ENCODE data around the gene BNC2.
A peak's percentile ranks its signal among the peaks of the same experiment; 100 is the strongest.

Gene BNC2

GRCh38 chr9:16396389-16396788 lies 474.1 kb downstream of the BNC2 start:
- no peak for DNase-seq

GRCh38 chr9:16391369-16391768 lies 479.1 kb downstream of the BNC2 start:
- DNase-seq = no peak

- no peak for DNase-seq
Observed at GRCh38 chr9:16387382-16387781, 483.1 kb downstream of the BNC2 start.

- DNase-seq = no peak
Observed at GRCh38 chr9:16386827-16387077, 483.7 kb downstream of the BNC2 start.

- no peak for DNase-seq
Observed at GRCh38 chr9:16386007-16386826, 484.3 kb downstream of the BNC2 start.

- no peak for DNase-seq
Observed at GRCh38 chr9:16385590-16385989, 484.9 kb downstream of the BNC2 start.

GRCh38 chr9:16384993-16385392 lies 485.5 kb downstream of the BNC2 start:
- no peak for DNase-seq

GRCh38 chr9:16377311-16377710 lies 493.2 kb downstream of the BNC2 start:
- no peak for DNase-seq

GRCh38 chr9:16371306-16371705 lies 499.2 kb downstream of the BNC2 start:
- no peak for DNase-seq

- no peak for DNase-seq
Observed at GRCh38 chr9:16370647-16371046, 499.8 kb downstream of the BNC2 start.

- DNase-seq = no peak
Observed at GRCh38 chr9:16369427-16369826, 501.0 kb downstream of the BNC2 start.

- peak; percentile 82 for DNase-seq
Observed at GRCh38 chr9:16368237-16369087, 502.0 kb downstream of the BNC2 start.

- DNase-seq = no peak
Observed at GRCh38 chr9:16367605-16368231, 502.8 kb downstream of the BNC2 start.

- no peak for DNase-seq
Observed at GRCh38 chr9:16364347-16364746, 506.1 kb downstream of the BNC2 start.

GRCh38 chr9:16363916-16364315 lies 506.6 kb downstream of the BNC2 start:
- no peak for DNase-seq

- DNase-seq = no peak
Observed at GRCh38 chr9:16363073-16363781, 507.2 kb downstream of the BNC2 start.

GRCh38 chr9:16361939-16362338 lies 508.5 kb downstream of the BNC2 start:
- DNase-seq = no peak

GRCh38 chr9:16361118-16361517 lies 509.4 kb downstream of the BNC2 start:
- no peak for DNase-seq

- DNase-seq = no peak
Observed at GRCh38 chr9:16360247-16360646, 510.2 kb downstream of the BNC2 start.

Measured in NCI-H1092 treated with DMSO at 0.1 percent for 48 hours (cell line).